Measurements from ENCODE around the gene PEMT.

DNA sequence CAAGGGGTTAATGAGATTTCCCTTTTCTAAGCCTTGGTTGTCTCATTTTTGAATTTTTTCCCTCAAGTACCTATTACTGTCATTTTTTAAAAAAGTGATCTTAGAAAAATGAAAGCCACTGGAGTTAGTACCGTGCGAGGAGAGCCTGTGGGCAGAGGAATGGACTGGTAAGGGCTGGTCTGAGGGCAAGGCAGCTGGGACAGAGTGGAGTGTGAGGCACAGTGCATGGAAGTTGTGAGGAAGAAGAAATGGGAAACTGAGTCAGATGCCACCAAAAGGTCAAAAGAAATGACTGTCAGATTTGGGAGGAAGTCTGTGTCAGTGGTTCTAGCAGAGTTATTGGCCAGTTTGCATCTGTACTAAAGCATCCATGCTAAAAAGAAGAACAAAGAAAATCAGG is 103.5 kb downstream of the PEMT start:
- TF ChIP-seq, protein P1, sequence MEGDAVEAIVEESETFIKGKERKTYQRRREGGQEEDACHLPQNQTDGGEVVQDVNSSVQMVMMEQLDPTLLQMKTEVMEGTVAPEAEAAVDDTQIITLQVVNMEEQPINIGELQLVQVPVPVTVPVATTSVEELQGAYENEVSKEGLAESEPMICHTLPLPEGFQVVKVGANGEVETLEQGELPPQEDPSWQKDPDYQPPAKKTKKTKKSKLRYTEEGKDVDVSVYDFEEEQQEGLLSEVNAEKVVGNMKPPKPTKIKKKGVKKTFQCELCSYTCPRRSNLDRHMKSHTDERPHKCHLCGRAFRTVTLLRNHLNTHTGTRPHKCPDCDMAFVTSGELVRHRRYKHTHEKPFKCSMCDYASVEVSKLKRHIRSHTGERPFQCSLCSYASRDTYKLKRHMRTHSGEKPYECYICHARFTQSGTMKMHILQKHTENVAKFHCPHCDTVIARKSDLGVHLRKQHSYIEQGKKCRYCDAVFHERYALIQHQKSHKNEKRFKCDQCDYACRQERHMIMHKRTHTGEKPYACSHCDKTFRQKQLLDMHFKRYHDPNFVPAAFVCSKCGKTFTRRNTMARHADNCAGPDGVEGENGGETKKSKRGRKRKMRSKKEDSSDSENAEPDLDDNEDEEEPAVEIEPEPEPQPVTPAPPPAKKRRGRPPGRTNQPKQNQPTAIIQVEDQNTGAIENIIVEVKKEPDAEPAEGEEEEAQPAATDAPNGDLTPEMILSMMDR (IDR thresholded peaks at IDR 0.05; ENCODE audit: insufficient read depth, low read length, poor library complexity, severe bottlenecking) = no peak
- no peak for TF ChIP-seq EZH2phosphoT487 (conservative IDR thresholded peaks at IDR 0.05; ENCODE audit: low read length)

Data from SU-DHL-6 (cell line).